Stimulated activated CD8-positive, alpha-beta memory T cell treated with anti-CD3 and anti-CD28 coated beads, Interleukin-4, amount 100 ng/mL, for 1 hour (primary cell): Measurements from ENCODE around the gene PEX12.
"Not testable (repeated sequence)": the region's sequence is repeated elsewhere in the genome, so short reads cannot be mapped to it uniquely, and the experiment has no call there.

ENCODE experiments used
- DNase-seq, 2 donors: peaks; one replicate each; pipeline ENCODE4 v3.0.0-alpha.2; 2020; ENCODE audit warnings: low read depth in 2 of 2, low spot score in 1 of 2

Gene PEX12

DNA sequence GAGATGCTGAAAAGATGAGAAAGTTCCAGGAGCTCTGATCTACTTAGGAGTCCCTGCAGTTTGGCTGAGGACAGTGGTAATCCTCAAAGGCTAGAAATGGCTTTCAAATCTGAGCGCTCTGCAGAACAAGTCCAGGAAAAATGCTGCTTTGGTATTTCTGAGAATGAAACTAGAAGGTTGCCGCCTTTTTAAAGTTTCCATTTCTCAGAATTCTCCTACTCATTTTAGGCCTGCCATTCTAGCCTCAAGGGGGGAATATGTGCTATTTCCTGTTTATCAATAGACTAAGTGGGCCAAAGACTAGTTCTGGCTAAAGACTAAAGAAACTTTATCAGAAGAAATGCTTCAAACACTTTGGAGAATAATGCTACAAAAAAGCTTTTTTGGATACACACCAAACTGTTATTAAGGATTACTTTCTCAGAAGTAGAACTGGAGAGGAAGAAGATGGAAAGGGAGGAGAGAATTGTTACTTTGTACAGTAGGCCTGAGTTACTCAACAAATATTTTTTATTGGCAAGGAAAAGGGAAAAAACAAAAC lies 40.7 kb downstream of the PEX12 start, which contains the start of gene SLFN12L:
Gene SLFN12L, minus strand, starts transcription at position 78 of the 541 bp plus-strand sequence. CDS start 15,314 bp downstream, outside the sequence.
- DNase-seq: no peak

- no peak for DNase-seq
These were observed 41.7 kb downstream of the PEX12 start for GRCh38 chr17:35536664-35537171.

GRCh38 chr17:35535406-35535805 lies 43.0 kb downstream of the PEX12 start:
- not testable (repeated sequence) for DNase-seq

DNA sequence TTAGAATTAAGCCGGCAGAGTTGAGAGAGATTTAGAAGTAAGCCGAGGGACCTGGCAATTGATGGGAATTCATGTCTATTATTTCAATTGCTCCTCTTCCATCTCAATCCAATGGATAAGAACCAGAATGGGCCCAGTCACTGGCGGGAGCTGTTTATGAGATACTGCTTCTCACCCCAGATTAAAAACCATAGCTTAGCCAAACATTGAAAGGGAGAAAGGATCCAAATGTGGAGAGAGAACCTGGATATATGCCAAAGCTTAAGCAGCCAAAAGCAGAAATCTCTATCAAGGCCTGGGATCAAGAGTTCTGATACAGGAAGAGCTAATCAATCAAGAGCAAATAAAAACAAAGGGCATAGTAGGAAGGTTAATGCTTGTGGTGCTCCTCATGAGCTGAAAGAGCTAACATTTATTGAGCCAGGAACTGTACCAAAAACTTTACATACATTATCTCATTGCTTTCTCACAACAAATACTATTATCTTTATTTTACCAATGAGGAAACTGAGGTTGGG lies 43.7 kb downstream of the PEX12 start:
- no peak for DNase-seq

GRCh38 chr17:35531160-35531559 lies 47.2 kb downstream of the PEX12 start:
- DNase-seq: no peak

DNA sequence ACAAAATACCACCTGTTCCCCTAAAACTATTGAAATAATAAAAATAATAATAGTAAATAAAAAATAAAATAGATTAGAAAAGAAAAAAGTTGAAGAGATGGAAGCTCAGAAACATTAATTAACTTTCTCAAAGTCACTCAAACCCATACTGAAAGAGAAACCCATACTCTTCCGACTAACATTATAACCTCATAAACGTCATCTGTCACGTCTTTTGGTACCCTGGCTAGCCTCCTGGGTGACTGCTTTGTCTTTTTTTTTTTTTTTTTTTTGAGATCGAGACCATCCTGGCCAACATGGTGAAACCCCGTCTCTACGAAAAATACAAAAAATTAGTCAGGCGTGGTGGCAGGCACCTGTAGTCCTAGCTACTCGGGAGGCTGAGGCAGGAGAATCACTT lies 48.5 kb downstream of the PEX12 start:
- DNase-seq: no peak

DNA sequence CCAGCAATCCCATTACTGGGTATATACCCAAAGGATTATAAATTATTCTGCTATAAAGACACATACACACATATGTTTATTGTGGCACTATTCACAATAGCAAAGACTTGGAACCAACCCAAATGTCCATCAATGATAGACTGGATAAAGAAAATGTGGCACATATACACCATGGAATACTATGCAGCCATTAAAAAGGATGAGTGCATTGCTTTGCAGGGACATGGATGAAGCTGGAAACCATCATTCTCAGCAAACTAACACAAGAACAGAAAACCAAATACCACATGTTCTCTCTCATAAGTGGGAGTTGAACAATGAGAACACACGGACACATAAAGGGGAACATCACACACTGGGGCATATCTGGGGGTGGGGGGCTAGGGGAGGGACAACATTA lies 49.0 kb downstream of the PEX12 start:
- DNase-seq: not testable (repeated sequence)
